ENCODE measurements around the gene TOP3A. TPM values are rescaled to one million over a fixed set of nuclear protein-coding genes. Genes with fewer than 3 reads are reported as not detected.

TOP3A gene
- total and polyA plus RNA-seq, 2 of the 4 experiments (the other 2 are of a cell fraction) = 13.4 to 21.3 TPM

DNA sequence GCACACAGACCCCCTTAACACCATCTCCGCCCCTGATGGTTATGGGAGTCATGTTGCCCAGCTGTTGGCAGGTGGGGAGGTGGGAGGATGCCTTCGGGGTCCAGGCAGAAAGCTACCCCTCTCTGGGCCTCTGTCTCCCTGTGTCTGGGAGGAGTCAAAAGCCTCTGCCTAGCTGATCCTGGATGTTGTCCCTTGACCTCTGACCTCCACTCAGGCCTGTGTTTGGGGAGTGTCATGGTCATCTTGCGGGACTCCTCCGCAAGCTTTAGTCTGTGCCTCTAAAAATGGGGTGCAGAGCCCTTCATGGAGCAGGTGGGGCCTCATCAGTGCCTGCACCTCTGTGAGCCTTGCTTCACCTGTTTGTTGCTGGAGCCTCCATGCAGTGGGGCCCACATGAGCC is 85.5 kb downstream of the TOP3A start:
- no peak overlapping the region for H3K4me2 ChIP-seq (ENCODE audit: low read depth, low read length)
- H4K5ac ChIP-seq (ENCODE audit: low read depth, low read length) = no peak overlapping the region
- H3K9me3 ChIP-seq (ENCODE audit: control insufficient read depth, insufficient read depth, low read length) = no peaks in the 10 kb centered on the region
- POLR2A ChIA-PET (ENCODE audit: unreplicated experiment) = no interaction called here
- H3K4me1 ChIP-seq (ENCODE audit: control insufficient read depth, insufficient read depth, low read length) = peaks cover 16% of the 10 kb centered on the region
- CTCF ChIA-PET = no interaction called here
- no peak overlapping the region for H2BK5ac ChIP-seq (ENCODE audit: low read depth, low read length, poor library complexity, severe bottlenecking)
- peaks cover 16 to 69% of the 10 kb centered on the region in 2 experiments for H3K79me1 ChIP-seq (ENCODE audit: low read depth in 1 of 2, low read length in 2 of 2)
- peaks cover 22% of the 10 kb centered on the region; the same call in 1 of the 2 replicates for H3K36me3 ChIP-seq (ENCODE audit: control insufficient read depth, insufficient read depth, low read length)
- no peak overlapping the region for H4K91ac ChIP-seq (ENCODE audit: insufficient read depth, low read depth, low read length)
- H3K9ac ChIP-seq (ENCODE audit: low read depth, low read length) = no peak overlapping the region
- no peak overlapping the region for H2AK9ac ChIP-seq (replicated peaks; ENCODE audit: low read depth, low read length, poor library complexity)
- H3K9me1 ChIP-seq (ENCODE audit: insufficient read depth, low read length) = peaks cover 10% of the 10 kb centered on the region
- TF ChIP-seq CEBPB (IDR thresholded peaks at IDR 0.05; ENCODE audit: low read depth, low read length) (no peak), BHLHE40 (IDR thresholded peaks at IDR 0.05; ENCODE audit: low read depth, low read length) (no peak)
- TF ChIP-seq, protein P1, sequence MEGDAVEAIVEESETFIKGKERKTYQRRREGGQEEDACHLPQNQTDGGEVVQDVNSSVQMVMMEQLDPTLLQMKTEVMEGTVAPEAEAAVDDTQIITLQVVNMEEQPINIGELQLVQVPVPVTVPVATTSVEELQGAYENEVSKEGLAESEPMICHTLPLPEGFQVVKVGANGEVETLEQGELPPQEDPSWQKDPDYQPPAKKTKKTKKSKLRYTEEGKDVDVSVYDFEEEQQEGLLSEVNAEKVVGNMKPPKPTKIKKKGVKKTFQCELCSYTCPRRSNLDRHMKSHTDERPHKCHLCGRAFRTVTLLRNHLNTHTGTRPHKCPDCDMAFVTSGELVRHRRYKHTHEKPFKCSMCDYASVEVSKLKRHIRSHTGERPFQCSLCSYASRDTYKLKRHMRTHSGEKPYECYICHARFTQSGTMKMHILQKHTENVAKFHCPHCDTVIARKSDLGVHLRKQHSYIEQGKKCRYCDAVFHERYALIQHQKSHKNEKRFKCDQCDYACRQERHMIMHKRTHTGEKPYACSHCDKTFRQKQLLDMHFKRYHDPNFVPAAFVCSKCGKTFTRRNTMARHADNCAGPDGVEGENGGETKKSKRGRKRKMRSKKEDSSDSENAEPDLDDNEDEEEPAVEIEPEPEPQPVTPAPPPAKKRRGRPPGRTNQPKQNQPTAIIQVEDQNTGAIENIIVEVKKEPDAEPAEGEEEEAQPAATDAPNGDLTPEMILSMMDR (conservative IDR thresholded peaks at IDR 0.05; ENCODE audit: low read depth, low read length) = no peak
- no peak overlapping the region for H3K18ac ChIP-seq (ENCODE audit: low read depth, low read length)
- H2BK20ac ChIP-seq (ENCODE audit: low read depth, low read length) = no peak overlapping the region
- no peak overlapping the region for H2BK120ac ChIP-seq (ENCODE audit: low read depth, low read length)
- H3K4ac ChIP-seq (ENCODE audit: low read depth, low read length) = no peak overlapping the region
- DNase-seq (no peak), ATAC-seq (ENCODE audit: low read depth) (no peak)
- no peak overlapping the region for H4K8ac ChIP-seq (ENCODE audit: low read depth in 2 of 2, low read length in 2 of 2)
- no peak overlapping the region for H2BK15ac ChIP-seq (ENCODE audit: low read depth, low read length)
- H2AFZ ChIP-seq (replicated peaks; ENCODE audit: low read length, poor library complexity) = no peak overlapping the region
- no peak overlapping the region for H3K27ac ChIP-seq (ENCODE audit: insufficient read depth, low read length)
- no CpG with 5 or more reads among the region's 4 CpGs for WGBS, 2 experiments (ENCODE audit: extremely low coverage in 2 of 2, insufficient read length in 1 of 2)
- no peak overlapping the region for H3K4me3 ChIP-seq (ENCODE audit: insufficient read depth, low read depth, low read length)
- no peak overlapping the region for H3K56ac ChIP-seq (ENCODE audit: extremely low read depth, insufficient read depth, low read length)
- no peaks in the 10 kb centered on the region for H3K27me3 ChIP-seq (ENCODE audit: control insufficient read depth, insufficient read depth, low read length)
- H4K20me1 ChIP-seq (ENCODE audit: insufficient read depth, low read length) = peaks cover 61% of the 10 kb centered on the region
- intact Hi-C loops (cut with micrococcal nuclease) (no loop called here), dilution Hi-C loops (cut with HindIII; ENCODE audit: low sequenced_read_pairs, unreplicated experiment) (no loop called here), in situ Hi-C loops (cut with MboI; ENCODE audit: low sequenced_read_pairs) (no loop called here)
- H3K23ac ChIP-seq (ENCODE audit: low read depth, low read length) = no peak overlapping the region
- BruUV-seq (replicated peaks) = no TSS peak
- H2AK5ac ChIP-seq (ENCODE audit: low read depth, low read length) = no peak overlapping the region
- no peak overlapping the region for H3K14ac ChIP-seq (replicated peaks; ENCODE audit: low read depth, low read length)

All from IMR-90 (cell line).